22Rv1 (cell line): ENCODE measurements around the gene MPDU1.

Experiments used
- H3K27ac ChIP-seq: fragments of 450-650 bp; 2 replicates; pipeline ENCODE4 v1.5.1; 2017
- CTCF ChIP-seq: fragments of 450-650 bp; IDR thresholded peaks from 2 replicates; pipeline ENCODE4 v1.5.1; 2017; ENCODE audit warnings: mild to moderate bottlenecking
- ZFX ChIP-seq: fragments of 450-650 bp; IDR thresholded peaks from 2 replicates; pipeline ENCODE4 v1.6.1; 2017; ENCODE audit warnings: antibody characterized with exemption, borderline replicate concordance

The MPDU1 gene

GRCh38 chr17:7633093-7633492 lies 49.4 kb downstream of the MPDU1 start:
- no peak overlapping the region for H3K27ac ChIP-seq
- no peak for TF ChIP-seq CTCF
- TF ChIP-seq ZFX: no peak

DNA sequence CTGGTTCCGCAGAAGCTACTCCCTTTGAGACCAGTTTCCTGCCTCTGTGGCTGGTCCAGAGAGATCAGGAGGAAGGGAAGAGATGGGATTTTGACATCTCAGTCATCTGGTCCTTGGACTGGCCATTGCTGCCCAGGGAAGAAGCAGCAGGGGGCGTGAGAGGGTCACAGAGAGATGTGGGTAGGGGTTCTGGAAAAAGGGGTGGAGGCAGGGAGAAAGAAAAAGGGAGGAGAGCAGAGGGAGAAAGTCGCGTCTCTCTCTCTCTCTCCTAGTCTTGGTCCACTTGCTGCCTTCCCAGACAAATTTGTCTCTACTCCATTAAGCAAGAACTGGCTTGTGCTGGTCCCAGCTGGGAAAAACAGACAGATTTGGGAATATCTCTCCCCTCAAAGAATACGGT lies 50.7 kb downstream of the MPDU1 start:
- TF ChIP-seq CTCF: peak; percentile 66
- no peak for TF ChIP-seq ZFX
- H3K27ac ChIP-seq: no peak overlapping the region

DNA sequence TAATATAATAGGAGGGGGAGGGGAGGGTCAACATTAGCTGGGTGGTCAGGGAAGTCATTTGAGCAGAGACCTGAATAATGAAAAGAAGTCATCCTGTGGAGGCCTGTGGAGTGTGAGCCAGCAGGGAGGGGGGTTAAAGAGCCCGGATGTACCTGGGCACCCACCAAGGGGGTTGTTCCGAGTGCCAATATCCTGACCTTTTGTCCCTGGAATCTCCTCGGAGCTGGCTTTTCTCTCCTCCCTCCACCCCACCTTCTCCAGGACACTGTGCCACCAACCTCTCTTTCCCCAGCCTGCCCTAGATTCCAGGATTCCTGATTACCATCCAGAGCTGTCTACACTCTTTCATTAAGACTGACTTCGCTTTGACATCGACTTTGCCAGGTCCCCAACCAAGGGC lies 52.5 kb downstream of the MPDU1 start:
- no peak overlapping the region for H3K27ac ChIP-seq
- TF ChIP-seq CTCF (no peak), ZFX (no peak)
